GM10266 (cell line): Measurements from ENCODE around the gene RPLP2.

ENCODE experiments used
- DNase-seq: peaks from one replicate; pipeline ENCODE4 v3.0.0; 2012; ENCODE audit errors: extremely low spot score
- CTCF ChIP-seq: IDR thresholded peaks from 2 replicates; pipeline ENCODE4 v1.5.1; 2012; ENCODE audit warnings: mild to moderate bottlenecking, low read depth; ENCODE audit not compliant: control insufficient read depth, insufficient read depth; ENCODE audit errors: missing control alignments

Gene RPLP2

GRCh38 chr11:769887-770641 is 39.7 kb upstream of the RPLP2 start:
- no peak for TF ChIP-seq CTCF
- no peak for DNase-seq

GRCh38 chr11:770642-771616 is 38.8 kb upstream of the RPLP2 start:
- no peak for TF ChIP-seq CTCF
- no peak for DNase-seq

DNA sequence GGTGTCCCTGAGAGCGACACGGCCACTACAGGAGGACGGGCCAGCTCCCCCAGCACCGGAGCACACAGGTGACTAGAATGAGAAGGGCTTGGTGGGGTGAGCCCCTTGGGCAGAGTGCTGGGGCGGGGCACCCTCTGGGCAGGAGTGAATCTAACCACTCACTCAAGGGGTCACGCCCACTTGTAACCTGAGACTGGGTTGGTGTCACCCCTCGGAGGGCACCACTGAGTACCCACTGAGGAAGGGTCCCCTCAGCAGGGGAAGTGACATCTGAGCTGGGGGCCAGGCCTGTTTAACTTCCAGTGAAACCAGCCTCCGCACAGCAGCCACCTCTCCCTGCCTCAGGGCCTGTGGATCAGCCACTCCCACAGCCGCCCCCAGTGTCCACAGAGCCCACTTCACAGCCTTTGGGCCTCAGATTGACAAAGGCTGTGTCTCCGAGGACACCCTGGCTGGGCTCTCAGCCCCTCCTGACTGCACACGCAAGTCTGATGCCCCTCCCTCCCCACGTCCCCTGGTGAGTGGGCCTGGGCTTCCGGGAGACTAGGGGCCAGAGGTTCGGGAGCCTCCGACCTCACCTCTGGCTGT is 38.1 kb upstream of the RPLP2 start:
- no peak for TF ChIP-seq CTCF
- no peak for DNase-seq

GRCh38 chr11:772429-773390 is 37.1 kb upstream of the RPLP2 start:
- DNase-seq, result no peak

GRCh38 chr11:773425-773824 is 36.3 kb upstream of the RPLP2 start:
- no peak for TF ChIP-seq CTCF
- no peak for DNase-seq

More at GRCh38 chr11:772429-773390, 37.1 kb upstream of the RPLP2 start:
- TF ChIP-seq CTCF, result no peak

DNA sequence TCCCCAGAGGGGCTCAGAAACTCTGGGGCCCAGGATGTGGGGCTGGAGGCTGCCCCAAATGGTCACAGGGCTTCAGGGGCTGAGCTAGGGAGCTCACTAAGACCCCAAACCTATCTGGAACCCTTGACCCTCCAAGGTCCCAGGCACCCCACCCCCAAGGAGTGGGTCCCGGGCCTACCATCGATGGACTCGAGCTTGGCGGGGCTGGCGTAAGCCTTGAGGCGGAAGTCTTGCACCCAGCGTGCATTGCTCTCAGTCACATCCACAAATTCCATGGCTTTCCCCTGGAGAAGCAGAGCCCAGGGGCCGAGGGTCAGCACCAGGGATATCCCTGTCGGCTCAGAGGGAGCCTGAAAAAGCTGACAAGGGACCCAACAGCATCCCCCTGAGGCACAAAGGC is 35.9 kb upstream of the RPLP2 start:
- DNase-seq, result no peak
- TF ChIP-seq CTCF, result no peak
